ENCODE results near the gene NEDD8.

The NEDD8 gene

GRCh38 chr14:24178399-24179178 lies 53.6 kb downstream of the NEDD8 start:
- Histone ChIP-seq H3F3A (ENCODE audit: insufficient read depth, low read length) (no peaks in the 10 kb centered on the region), H3K4me3 (ENCODE audit: low read depth, low read length, poor library complexity, severe bottlenecking) (no peak overlapping the region), H3K36me3 (ENCODE audit: insufficient read depth, low read length) (peaks cover 64% of the 10 kb centered on the region), H4K20me1 (ENCODE audit: insufficient read depth, low read length) (no peaks in the 10 kb centered on the region), H2AFZ (ENCODE audit: low read length) (no peak overlapping the region), H3K27me3 (ENCODE audit: insufficient read depth, low read length) (no peaks in the 10 kb centered on the region), H3K9me3 (ENCODE audit: low read length) (no peaks in the 10 kb centered on the region), H3K79me2 (ENCODE audit: insufficient read depth, low read length) (no peaks in the 10 kb centered on the region), H3K9ac (ENCODE audit: low read length) (no peak overlapping the region), H3K9me2 (ENCODE audit: low read depth, low read length) (no peaks in the 10 kb centered on the region), H3K4me1 (ENCODE audit: insufficient read depth, low read length, severe bottlenecking) (no peaks in the 10 kb centered on the region), H3K27ac (ENCODE audit: low read depth, low read length, poor library complexity, severe bottlenecking) (no peak overlapping the region), H3K4me2 (ENCODE audit: low read length) (no peak overlapping the region)
- TF ChIP-seq EZH2 (IDR thresholded peaks at IDR 0.05; ENCODE audit: borderline replicate concordance, low read length), result no peak
- TF ChIP-seq, protein P1, sequence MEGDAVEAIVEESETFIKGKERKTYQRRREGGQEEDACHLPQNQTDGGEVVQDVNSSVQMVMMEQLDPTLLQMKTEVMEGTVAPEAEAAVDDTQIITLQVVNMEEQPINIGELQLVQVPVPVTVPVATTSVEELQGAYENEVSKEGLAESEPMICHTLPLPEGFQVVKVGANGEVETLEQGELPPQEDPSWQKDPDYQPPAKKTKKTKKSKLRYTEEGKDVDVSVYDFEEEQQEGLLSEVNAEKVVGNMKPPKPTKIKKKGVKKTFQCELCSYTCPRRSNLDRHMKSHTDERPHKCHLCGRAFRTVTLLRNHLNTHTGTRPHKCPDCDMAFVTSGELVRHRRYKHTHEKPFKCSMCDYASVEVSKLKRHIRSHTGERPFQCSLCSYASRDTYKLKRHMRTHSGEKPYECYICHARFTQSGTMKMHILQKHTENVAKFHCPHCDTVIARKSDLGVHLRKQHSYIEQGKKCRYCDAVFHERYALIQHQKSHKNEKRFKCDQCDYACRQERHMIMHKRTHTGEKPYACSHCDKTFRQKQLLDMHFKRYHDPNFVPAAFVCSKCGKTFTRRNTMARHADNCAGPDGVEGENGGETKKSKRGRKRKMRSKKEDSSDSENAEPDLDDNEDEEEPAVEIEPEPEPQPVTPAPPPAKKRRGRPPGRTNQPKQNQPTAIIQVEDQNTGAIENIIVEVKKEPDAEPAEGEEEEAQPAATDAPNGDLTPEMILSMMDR (IDR thresholded peaks at IDR 0.05; ENCODE audit: low read length), result no peak

DNA sequence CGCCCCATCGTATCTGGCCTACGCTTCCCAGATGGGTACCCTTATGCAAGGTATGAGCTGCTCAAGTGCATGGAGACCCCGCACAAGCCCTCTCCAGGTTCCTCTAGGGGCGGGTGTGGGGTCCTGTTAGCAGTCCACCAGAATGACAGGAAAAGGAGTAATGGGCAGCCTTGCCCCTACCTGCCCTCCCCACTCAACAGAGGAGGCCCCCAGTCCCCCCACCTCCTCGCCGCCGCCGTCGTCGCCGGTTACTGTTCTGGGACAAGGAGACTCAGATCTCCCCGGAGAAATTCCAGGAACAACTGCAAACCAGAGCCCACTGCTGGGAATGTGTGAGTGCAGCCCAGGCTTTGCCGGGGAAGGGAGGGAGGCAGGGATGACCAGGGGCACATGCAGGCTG lies 54.3 kb downstream of the NEDD8 start:
- Histone ChIP-seq H3K4me3 (ENCODE audit: low read depth, low read length, poor library complexity, severe bottlenecking) (no peak overlapping the region), H3K9me3 (ENCODE audit: low read length) (no peaks in the 10 kb centered on the region), H4K20me1 (ENCODE audit: insufficient read depth, low read length) (no peaks in the 10 kb centered on the region), H3K9me2 (ENCODE audit: low read depth, low read length) (no peaks in the 10 kb centered on the region), H3K79me2 (ENCODE audit: insufficient read depth, low read length) (no peaks in the 10 kb centered on the region), H3K4me1 (ENCODE audit: insufficient read depth, low read length, severe bottlenecking) (no peaks in the 10 kb centered on the region), H3K9ac (ENCODE audit: low read length) (no peak overlapping the region), H3F3A (ENCODE audit: insufficient read depth, low read length) (no peaks in the 10 kb centered on the region), H3K36me3 (ENCODE audit: insufficient read depth, low read length) (peaks cover 57% of the 10 kb centered on the region), H2AFZ (ENCODE audit: low read length) (no peak overlapping the region), H3K27ac (ENCODE audit: low read depth, low read length, poor library complexity, severe bottlenecking) (no peak overlapping the region), H3K4me2 (ENCODE audit: low read length) (no peak overlapping the region), H3K27me3 (ENCODE audit: insufficient read depth, low read length) (no peaks in the 10 kb centered on the region)
- TF ChIP-seq, protein P1 (IDR thresholded peaks at IDR 0.05; ENCODE audit: low read length), result no peak
- TF ChIP-seq EZH2 (IDR thresholded peaks at IDR 0.05; ENCODE audit: borderline replicate concordance, low read length), result no peak

- Histone ChIP-seq H3K9me2 (ENCODE audit: low read depth, low read length) (no peaks in the 10 kb centered on the region), H3K4me1 (ENCODE audit: insufficient read depth, low read length, severe bottlenecking) (no peaks in the 10 kb centered on the region), H3K9me3 (ENCODE audit: low read length) (no peaks in the 10 kb centered on the region), H3K36me3 (ENCODE audit: insufficient read depth, low read length) (peaks cover 50% of the 10 kb centered on the region), H2AFZ (ENCODE audit: low read length) (no peak overlapping the region), H3K9ac (ENCODE audit: low read length) (no peak overlapping the region), H4K20me1 (ENCODE audit: insufficient read depth, low read length) (no peaks in the 10 kb centered on the region), H3K27me3 (ENCODE audit: insufficient read depth, low read length) (no peaks in the 10 kb centered on the region), H3K4me3 (ENCODE audit: low read depth, low read length, poor library complexity, severe bottlenecking) (no peak overlapping the region), H3F3A (ENCODE audit: insufficient read depth, low read length) (no peaks in the 10 kb centered on the region), H3K79me2 (ENCODE audit: insufficient read depth, low read length) (no peaks in the 10 kb centered on the region), H3K27ac (ENCODE audit: low read depth, low read length, poor library complexity, severe bottlenecking) (no peak overlapping the region), H3K4me2 (ENCODE audit: low read length) (no peak overlapping the region)
- no peak for TF ChIP-seq EZH2 (IDR thresholded peaks at IDR 0.05; ENCODE audit: borderline replicate concordance, low read length)
- TF ChIP-seq, protein P1 (IDR thresholded peaks at IDR 0.05; ENCODE audit: low read length), result no peak
Observed at GRCh38 chr14:24177041-24177825, 54.9 kb downstream of the NEDD8 start.
